ENCODE measurements around the gene COL15A1. TPM values are rescaled to one million over a fixed set of nuclear protein-coding genes. Genes with fewer than 3 reads are reported as not detected.
"Not testable (repeated sequence)": the region's sequence is repeated elsewhere in the genome, so short reads cannot be mapped to it uniquely, and the experiment has no call there.

COL15A1 gene
- total RNA-seq, 1 donor from 2014 or later, result 0.05 TPM

DNA sequence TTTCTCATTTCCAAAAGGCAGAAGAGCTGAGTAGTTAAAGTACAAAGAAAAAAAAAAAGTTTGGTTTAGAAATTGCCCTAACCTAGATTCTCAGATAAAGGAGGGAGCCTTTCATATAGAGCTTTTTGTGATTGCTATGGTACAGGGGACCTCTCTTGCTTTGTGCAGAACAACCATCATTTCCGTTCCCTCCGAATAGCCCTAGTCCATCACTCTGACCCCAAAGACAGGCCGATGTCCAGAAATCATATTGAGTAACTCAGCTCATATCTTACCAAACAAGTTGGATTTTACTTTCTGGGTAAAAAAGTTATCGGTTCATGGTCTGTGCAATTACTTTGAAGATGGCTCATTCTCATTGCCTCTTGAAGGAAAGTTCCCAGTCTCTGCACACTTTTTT is 36.7 kb upstream of the COL15A1 start:
- Mint-ChIP-seq H3K4me3 (no peak overlapping the region), H3K27me3 (no peaks in the 10 kb centered on the region), H3K9me3 (no peaks in the 10 kb centered on the region), H3K36me3 (ENCODE audit: low read depth) (no peaks in the 10 kb centered on the region), H3K27ac (no peak overlapping the region), H3K4me1 (no peaks in the 10 kb centered on the region)
- no peak for DNase-seq
- intact Hi-C loops (cut with micrococcal nuclease), result no loop called here

DNA sequence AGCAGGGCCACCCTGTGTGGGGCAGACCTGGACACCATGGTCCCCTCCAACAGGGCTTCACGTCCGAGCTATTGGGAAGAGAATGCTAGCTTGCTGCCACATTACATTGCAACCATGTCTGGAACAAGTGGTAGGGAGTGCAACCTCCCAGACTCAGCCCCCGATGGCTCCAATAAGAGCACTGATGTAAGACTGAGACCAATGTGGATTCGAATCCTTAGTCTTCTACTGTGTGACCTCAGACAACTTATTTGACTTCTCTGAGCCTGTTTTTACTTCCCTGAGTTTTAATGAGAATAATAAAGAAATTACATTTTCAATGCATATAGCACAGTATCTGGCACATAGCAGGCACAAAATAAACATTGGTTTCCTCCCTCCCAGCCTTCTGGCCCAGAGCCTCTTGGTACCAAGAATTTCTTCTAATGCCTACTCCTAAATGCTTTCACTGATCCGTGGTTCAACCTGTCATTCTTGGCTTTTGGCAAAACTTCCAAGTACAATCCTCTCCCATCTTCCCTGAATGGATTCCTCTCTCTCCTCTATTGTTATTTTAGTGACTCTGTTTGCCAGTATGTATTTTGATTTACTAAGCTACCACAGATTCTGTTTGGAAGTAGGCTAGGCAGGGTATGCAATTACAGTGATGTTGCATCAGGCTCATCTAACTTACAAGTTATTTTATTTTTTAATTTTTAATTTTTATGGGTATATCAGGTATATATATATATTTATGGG is 34.6 kb upstream of the COL15A1 start:
- H3K36me3 Mint-ChIP-seq (ENCODE audit: low read depth), result no peaks in the 10 kb centered on the region
- H3K4me3 Mint-ChIP-seq, result no peak overlapping the region
- H3K27me3 Mint-ChIP-seq, result peaks cover 2% of the 10 kb centered on the region
- no peaks in the 10 kb centered on the region for H3K9me3 Mint-ChIP-seq
- no peak for DNase-seq
- intact Hi-C loops (cut with micrococcal nuclease), result no loop called here
- H3K27ac Mint-ChIP-seq, result no peak overlapping the region
- H3K4me1 Mint-ChIP-seq, result no peaks in the 10 kb centered on the region

DNA sequence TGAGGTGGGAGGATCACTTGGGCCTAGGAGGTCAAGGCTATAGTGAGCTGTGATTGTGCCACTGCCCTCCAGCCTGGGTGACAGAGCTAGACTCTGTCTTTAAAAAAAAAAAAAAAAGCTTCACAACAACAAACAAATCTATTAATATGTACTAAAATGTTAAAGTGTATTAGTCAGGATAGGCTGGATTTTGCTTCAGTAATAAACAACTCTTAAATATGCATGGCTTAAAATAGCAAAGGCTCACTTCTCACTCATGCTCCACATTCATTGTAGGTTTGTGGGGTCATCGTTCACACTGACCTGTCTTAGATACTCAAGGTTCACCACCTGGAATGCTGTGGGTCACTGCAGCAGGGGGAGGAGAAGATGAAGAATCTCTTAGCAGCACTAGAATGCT is 33.8 kb upstream of the COL15A1 start:
- no peaks in the 10 kb centered on the region for H3K36me3 Mint-ChIP-seq (ENCODE audit: low read depth)
- H3K27ac Mint-ChIP-seq, result no peak overlapping the region
- H3K9me3 Mint-ChIP-seq, result no peaks in the 10 kb centered on the region
- no peak overlapping the region for H3K4me3 Mint-ChIP-seq
- intact Hi-C loops (cut with micrococcal nuclease), result no loop called here
- no peak for DNase-seq
- H3K4me1 Mint-ChIP-seq, result no peaks in the 10 kb centered on the region
- H3K27me3 Mint-ChIP-seq, result peaks cover 2% of the 10 kb centered on the region

DNA sequence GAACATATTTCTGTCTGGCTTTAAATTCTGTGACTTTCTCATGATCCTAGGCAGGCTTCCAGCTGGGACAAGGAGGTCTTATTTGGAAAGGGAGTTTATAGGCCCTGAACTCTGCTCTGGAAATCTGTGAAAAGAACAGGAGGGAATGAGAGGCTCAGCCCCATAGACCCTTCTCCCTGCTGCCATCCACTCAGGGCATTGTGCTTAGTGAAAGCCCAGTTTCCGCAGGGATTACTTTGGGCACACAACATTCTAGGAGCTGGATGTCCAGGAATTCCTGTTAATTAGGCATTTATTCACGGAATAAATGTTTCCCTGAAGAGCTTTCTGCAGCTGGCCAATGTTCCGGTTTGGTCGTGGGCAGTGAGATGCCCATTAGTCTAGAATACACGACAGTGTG is 32.7 kb upstream of the COL15A1 start:
- Mint-ChIP-seq H3K27me3 (peaks cover 3% of the 10 kb centered on the region), H3K36me3 (ENCODE audit: low read depth) (no peaks in the 10 kb centered on the region), H3K9me3 (no peaks in the 10 kb centered on the region), H3K4me3 (no peak overlapping the region), H3K4me1 (no peaks in the 10 kb centered on the region), H3K27ac (no peak overlapping the region)
- DNase-seq, result no peak
- intact Hi-C loops (cut with micrococcal nuclease), result no loop called here

DNA sequence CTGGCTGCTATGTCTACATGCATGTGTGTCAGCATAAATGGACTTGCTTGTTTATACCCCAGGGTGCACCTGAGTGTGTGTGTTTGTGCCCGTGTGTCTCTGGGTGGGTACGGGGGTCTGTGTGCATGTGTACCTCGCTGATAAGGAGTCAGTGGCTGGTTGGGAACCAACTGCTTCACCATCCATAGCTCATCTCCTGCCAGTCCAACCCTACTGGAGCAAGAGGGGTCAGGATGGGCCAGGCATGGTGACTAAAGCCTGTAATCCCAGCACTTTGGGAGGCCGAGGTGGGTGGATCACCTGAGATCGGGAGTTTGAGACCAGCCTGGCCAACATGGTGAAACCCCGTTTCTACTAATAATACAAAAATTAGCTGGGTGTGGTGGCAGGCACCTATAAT is 32.0 kb upstream of the COL15A1 start:
- H3K4me1 Mint-ChIP-seq; DNase-seq; H3K4me3 Mint-ChIP-seq; H3K27me3 Mint-ChIP-seq; H3K36me3 Mint-ChIP-seq (ENCODE audit: low read depth); H3K9me3 Mint-ChIP-seq; H3K27ac Mint-ChIP-seq; intact Hi-C loops (cut with micrococcal nuclease): not testable (repeated sequence)

DNA sequence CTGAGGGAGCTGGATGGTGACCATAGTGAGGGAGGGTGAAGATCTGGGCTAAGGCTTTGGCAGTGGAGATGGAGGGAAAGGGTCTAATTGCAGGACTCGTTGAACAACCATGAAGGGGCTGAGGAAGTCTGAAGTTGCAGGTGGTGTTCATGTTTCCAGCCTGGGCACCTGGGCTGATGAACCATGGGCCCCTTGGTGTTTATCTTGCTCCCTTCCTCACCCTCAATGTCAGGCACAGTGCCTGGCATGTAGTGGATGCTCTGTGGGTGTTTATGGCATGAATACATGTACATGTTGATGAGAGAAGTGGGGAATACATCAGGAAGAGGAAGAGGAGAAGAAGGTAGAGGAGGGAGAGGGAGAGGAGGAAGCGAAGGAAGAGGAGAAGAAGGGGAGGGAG is 31.3 kb upstream of the COL15A1 start:
- no peaks in the 10 kb centered on the region for H3K9me3 Mint-ChIP-seq

DNA sequence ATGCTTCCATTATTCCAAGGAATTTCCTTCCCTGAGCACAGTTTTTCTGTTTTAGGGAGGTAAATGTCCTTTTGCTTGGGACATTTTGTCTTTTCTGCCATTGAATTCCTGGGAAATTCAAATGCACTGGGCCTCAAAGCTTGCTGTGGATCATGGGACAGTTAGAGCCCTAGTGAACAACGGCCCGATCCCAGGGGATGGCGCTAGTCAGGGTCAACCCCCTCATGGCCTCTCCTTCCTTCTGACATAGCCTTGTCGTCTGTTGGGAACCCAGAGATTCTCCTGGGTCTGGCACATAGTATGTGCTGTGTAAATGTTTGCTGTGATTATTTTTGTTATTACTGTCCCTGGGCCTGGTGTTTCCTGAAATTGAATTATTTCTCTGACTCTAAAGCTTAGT is 30.7 kb upstream of the COL15A1 start:
- no peaks in the 10 kb centered on the region for H3K36me3 Mint-ChIP-seq (ENCODE audit: low read depth)
- intact Hi-C loops (cut with micrococcal nuclease), result no loop called here
- no peaks in the 10 kb centered on the region for H3K4me1 Mint-ChIP-seq
- H3K4me3 Mint-ChIP-seq, result no peak overlapping the region
- peaks cover 5% of the 10 kb centered on the region for H3K27me3 Mint-ChIP-seq
- no peak overlapping the region for H3K27ac Mint-ChIP-seq
- no peak for DNase-seq
- no peaks in the 10 kb centered on the region for H3K9me3 Mint-ChIP-seq

More for the DNA sequence above, 31.3 kb upstream of the COL15A1 start:
- Mint-ChIP-seq H3K36me3 (ENCODE audit: low read depth) (no peaks in the 10 kb centered on the region), H3K4me1 (no peaks in the 10 kb centered on the region), H3K4me3 (no peak overlapping the region), H3K27me3 (peaks cover 5% of the 10 kb centered on the region), H3K27ac (no peak overlapping the region)
- intact Hi-C loops (cut with micrococcal nuclease), result no loop called here
- DNase-seq, result no peak

DNA sequence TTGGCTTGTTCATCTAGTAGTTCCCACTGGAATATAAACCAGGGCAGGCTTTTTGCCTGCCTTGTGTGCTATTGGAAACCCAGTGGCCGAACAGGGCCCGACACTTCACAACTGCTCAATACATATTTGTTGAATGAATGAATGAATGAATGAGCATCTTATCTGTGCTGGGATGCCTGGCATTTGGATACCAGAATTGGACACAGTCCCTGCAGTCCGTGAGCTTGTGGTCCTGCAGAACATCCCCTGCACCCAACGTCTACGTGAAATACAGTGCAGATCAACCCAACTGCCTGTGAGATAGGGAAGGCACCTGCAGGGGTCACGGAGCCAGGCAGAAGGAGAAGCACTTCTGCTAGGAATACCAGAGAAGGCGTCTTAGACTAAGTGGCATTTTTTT is 30.0 kb upstream of the COL15A1 start:
- intact Hi-C loops (cut with micrococcal nuclease), result no loop called here
- no peak overlapping the region for H3K27ac Mint-ChIP-seq
- no peaks in the 10 kb centered on the region for H3K4me1 Mint-ChIP-seq
- no peak for DNase-seq
- H3K36me3 Mint-ChIP-seq (ENCODE audit: low read depth), result no peaks in the 10 kb centered on the region
- peaks cover 5% of the 10 kb centered on the region for H3K27me3 Mint-ChIP-seq
- H3K9me3 Mint-ChIP-seq, result no peaks in the 10 kb centered on the region
- H3K4me3 Mint-ChIP-seq, result no peak overlapping the region

DNA sequence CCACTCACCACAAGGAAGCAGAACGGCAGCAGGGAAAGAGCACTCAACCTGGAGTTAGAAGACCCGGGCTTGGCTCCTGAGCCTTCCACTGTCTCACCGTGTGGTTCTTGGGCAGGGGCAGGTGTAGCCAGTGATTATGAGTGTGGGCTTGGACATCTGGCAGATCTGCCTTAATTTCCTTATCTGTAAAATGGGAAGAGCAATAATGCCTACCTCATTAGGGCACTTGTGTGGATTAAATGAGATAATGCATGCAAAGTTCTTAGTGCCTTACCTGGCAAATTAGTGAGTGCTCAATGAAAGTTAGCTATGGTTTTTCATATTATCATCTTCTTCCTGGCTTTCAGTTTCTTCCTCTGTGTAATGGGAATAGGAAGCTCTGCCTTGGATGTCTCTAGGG is 28.1 kb upstream of the COL15A1 start:
- H3K4me1 Mint-ChIP-seq, result no peaks in the 10 kb centered on the region
- H3K27ac Mint-ChIP-seq, result no peak overlapping the region
- no peaks in the 10 kb centered on the region for H3K9me3 Mint-ChIP-seq
- peaks cover 9% of the 10 kb centered on the region for H3K27me3 Mint-ChIP-seq
- H3K36me3 Mint-ChIP-seq (ENCODE audit: low read depth), result no peaks in the 10 kb centered on the region
- no peak overlapping the region for H3K4me3 Mint-ChIP-seq
- intact Hi-C loops (cut with micrococcal nuclease), result no loop called here
- DNase-seq, result no peak

DNA sequence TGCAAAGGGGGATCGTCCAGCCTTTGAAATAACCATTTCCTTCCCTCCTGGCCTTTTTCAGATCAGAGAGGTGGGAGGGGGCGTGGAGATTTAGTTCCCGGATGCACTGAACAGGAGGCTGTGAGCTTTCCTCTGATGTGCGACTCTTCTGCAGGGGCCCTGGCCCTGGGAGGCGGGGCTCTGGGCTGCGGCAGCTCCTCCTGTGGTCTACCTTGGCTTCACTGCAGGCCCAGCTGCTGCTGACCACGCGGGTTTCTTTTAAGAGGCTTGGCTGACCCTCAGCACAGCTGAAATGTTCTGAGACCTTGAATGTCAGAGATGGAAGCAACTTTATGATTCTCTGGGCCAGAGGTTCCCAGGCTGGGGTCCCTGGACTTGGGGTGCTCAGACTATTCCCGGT is 27.0 kb upstream of the COL15A1 start:
- Mint-ChIP-seq H3K36me3 (ENCODE audit: low read depth) (no peaks in the 10 kb centered on the region), H3K27me3 (peaks cover 11% of the 10 kb centered on the region), H3K4me3 (no peak overlapping the region), H3K9me3 (no peaks in the 10 kb centered on the region), H3K27ac (no peak overlapping the region), H3K4me1 (no peaks in the 10 kb centered on the region)
- no peak for DNase-seq
- intact Hi-C loops (cut with micrococcal nuclease), result no loop called here

DNA sequence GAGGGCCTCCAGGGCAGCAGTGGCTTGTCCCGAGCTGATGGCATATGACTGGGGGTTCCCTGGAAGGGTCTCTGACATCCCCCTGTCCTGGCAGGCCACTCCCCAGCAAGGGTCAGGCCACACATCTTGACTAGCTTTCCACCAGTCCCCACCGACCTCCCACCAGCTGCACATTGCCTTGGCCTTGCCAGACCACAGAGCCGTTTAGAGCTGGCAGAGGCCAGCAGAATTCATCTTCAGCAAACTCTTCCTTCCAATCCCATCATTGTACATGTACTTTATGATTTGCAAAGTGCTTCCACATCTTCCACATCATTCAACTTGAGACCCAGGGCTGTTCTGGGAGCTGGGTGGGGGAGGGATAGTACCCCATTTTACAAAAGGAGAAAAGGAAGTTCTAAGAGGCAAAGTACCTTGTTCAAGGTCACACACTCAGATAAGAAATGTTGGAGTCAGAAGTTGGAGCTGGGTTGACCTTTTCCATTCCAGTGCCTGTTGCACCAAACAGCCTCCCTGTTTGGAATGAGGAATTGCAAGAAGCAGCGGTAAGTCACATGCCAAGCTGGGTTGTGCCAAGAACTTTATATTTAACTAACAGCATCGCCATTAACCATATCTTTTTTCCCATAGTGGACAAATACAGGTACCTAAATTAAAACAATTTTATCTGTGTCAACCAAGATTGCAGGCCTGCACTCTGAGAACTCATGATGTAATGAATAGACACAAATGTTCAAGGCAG is 25.8 kb upstream of the COL15A1 start:
- Mint-ChIP-seq H3K9me3 (no peaks in the 10 kb centered on the region), H3K4me1 (peaks cover 2% of the 10 kb centered on the region), H3K4me3 (no peak overlapping the region), H3K27ac (no peak overlapping the region), H3K36me3 (ENCODE audit: low read depth) (no peaks in the 10 kb centered on the region), H3K27me3 (peaks cover 9% of the 10 kb centered on the region)
- intact Hi-C loops (cut with micrococcal nuclease), result no loop called here
- no peak for DNase-seq

DNA sequence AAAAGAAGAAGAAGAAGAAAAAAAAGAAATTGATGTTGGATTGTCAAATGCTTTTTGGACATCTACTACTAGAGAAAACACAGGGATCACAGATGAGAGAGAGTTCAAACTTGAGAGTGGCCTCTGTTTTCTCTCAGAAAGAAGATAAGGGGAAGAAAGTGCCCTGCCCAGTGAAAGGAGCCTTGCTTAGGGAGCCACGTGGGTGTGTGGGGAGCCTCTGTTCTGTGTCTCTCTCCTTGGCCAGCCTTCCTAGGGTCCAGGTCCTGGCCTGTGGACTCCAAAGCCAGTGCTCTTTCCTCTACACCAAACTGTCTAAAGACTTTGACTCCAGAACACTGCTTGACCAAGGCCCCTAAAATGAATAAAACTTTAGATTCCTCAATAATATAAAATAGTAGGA is 22.0 kb upstream of the COL15A1 start:
- Mint-ChIP-seq H3K36me3 (ENCODE audit: low read depth) (no peaks in the 10 kb centered on the region), H3K27me3 (peaks cover 8% of the 10 kb centered on the region), H3K4me3 (no peak overlapping the region), H3K4me1 (peaks cover 3% of the 10 kb centered on the region), H3K9me3 (no peaks in the 10 kb centered on the region), H3K27ac (no peak overlapping the region)
- intact Hi-C loops (cut with micrococcal nuclease), result no loop called here
- no peak for DNase-seq

DNA sequence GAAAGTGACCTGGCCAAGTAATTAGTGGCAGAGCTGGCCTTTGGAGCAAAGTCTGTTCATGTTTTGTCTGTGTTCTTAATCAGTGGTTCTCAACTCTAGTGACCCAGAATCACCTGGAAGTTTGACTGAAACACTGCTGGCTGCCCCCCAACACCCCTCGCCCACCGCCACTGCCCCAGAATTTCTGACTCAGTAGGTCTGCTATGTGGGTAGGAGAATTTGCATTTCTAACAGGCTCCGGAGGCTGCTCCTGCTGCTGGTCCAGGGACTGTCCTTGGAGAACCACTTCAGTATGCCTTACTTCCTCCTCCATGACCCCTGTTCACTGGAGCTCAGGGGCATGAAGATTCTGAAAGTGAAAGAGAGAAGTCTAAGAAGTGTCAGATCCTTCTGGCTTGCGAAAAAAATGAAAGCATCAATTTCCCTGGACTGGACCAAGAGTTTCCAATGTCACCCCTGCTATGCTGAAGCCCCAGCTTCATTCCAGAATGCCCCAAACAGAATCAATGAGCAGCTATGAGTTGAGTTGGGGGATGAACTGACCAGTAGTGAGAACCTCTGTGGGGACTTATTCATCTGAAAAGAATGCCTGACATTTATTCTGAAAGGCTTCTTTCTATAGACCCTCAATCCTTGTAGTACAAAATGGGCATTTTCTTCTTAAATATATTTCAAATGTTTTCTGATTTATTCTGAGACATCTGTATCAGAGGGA is 20.8 kb upstream of the COL15A1 start:
- Mint-ChIP-seq H3K27ac (no peak overlapping the region), H3K36me3 (ENCODE audit: low read depth) (no peaks in the 10 kb centered on the region), H3K27me3 (peaks cover 6% of the 10 kb centered on the region), H3K4me3 (no peak overlapping the region), H3K4me1 (peaks cover 3% of the 10 kb centered on the region), H3K9me3 (no peaks in the 10 kb centered on the region)
- intact Hi-C loops (cut with micrococcal nuclease), result no loop called here
- DNase-seq, result no peak

DNA sequence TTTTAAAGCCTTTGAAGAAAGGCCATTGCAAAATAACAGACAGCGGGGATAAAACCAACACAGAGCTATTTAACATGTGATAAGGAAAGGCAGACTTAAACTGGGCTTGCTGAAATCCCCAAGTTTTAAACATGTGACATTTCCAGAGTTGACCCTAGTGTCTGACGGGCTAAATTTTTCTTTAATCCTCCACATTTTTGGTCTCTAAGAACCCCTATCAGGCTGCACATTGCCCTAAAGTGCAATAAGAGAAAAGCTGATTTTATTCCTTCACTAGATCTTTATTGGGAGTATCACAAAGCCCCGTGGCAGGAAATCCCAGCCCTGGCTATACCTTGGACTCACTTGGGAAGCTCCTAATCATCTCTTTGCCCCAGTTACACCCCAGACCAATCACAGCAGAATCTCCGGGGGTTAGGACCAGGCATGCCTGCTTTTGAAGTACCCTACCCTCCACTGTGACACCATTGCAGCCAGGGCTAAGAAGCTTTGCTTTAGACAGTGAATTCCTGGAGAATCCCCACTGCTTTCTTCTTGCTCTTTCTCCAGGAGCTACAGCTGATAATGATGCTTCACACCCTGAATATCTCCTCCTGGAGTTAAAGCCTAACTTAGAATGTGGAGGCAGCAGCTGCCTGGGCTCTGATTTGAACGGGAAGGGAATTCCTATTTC is 20.1 kb upstream of the COL15A1 start:
- intact Hi-C loops (cut with micrococcal nuclease), result no loop called here
- H3K36me3 Mint-ChIP-seq (ENCODE audit: low read depth), result no peaks in the 10 kb centered on the region
- DNase-seq, result no peak
- no peak overlapping the region for H3K4me3 Mint-ChIP-seq
- no peaks in the 10 kb centered on the region for H3K9me3 Mint-ChIP-seq
- H3K27ac Mint-ChIP-seq, result no peak overlapping the region
- peaks cover 3% of the 10 kb centered on the region for H3K4me1 Mint-ChIP-seq
- peaks cover 10% of the 10 kb centered on the region for H3K27me3 Mint-ChIP-seq

Data from activated CD4-positive, alpha-beta T cell treated with anti-CD3 and anti-CD28 coated beads, Interleukin-2, amount 10 ng/mL, durations not matched to agents 24 days and 14 days (primary cell).